Measurements from ENCODE around the gene PDGFA. TPM values are rescaled to one million over a fixed set of nuclear protein-coding genes. Genes with fewer than 3 reads are reported as not detected.

Gene PDGFA
- total and polyA plus RNA-seq, 8 donors: 11.1 to 93.0 (median 41.8) TPM

GRCh38 chr7:544338-545221 is 24.9 kb upstream of the PDGFA start:
- H3K4me3 ChIP-seq: no peak overlapping the region
- 86 to 89% (median 86%) methylated on average over 18 of the region's 18 CpGs for WGBS, 5 donors
- TF ChIP-seq CTCF (IDR thresholded peaks at IDR 0.05) (no peak), POLR2A (IDR thresholded peaks at IDR 0.05) (no peak), POLR2AphosphoS5 (IDR thresholded peaks at IDR 0.05) (no peak), EP300 (IDR thresholded peaks at IDR 0.05) (no peak)
- peaks cover 0 to 7% (median 2%) of the 10 kb centered on the region in 4 donors for H3K9me3 ChIP-seq
- peaks cover 0 to 20% (median 1%) of the 10 kb centered on the region in 4 donors for H3K4me1 ChIP-seq
- no peak for DNase-seq
- H3K36me3 ChIP-seq: peaks cover 0 to 6% (median 1%) of the 10 kb centered on the region in 4 donors
- intact Hi-C loops (cut with DNase I; ENCODE audit: low total_unique reads): no loop called here
- no peak overlapping the region for H3K27ac ChIP-seq
- no peaks in the 10 kb centered on the region for H3K27me3 ChIP-seq

- peaks cover 0 to 4% (median 0%) of the 10 kb centered on the region in 3 donors for H3K27me3 ChIP-seq
- 85 to 90% (median 87%) methylated on average over 14 to 18 of the region's 18 CpGs for WGBS, 5 donors
- intact Hi-C loops (cut with DNase I; ENCODE audit: low total_unique reads): no loop called here
- TF ChIP-seq EP300 (IDR thresholded peaks at IDR 0.05) (no peak), POLR2A (IDR thresholded peaks at IDR 0.05) (no peak), CTCF (IDR thresholded peaks at IDR 0.05) (no peak), POLR2AphosphoS5 (IDR thresholded peaks at IDR 0.05) (no peak)
- no peak overlapping the region for H3K27ac ChIP-seq
- peaks cover 2 to 29% (median 10%) of the 10 kb centered on the region in 4 donors for H3K4me1 ChIP-seq
- peaks cover 0 to 7% (median 2%) of the 10 kb centered on the region in 4 donors for H3K9me3 ChIP-seq
- H3K36me3 ChIP-seq: no peaks in the 10 kb centered on the region
- DNase-seq: no peak
- no peak overlapping the region for H3K4me3 ChIP-seq
Observed at GRCh38 chr7:543501-544337, 24.1 kb upstream of the PDGFA start.

GRCh38 chr7:542713-543500 is 23.3 kb upstream of the PDGFA start:
- TF ChIP-seq CTCF (IDR thresholded peaks at IDR 0.05) (no peak), POLR2AphosphoS5 (IDR thresholded peaks at IDR 0.05) (no peak)
- peaks cover 10 to 37% (median 17%) of the 10 kb centered on the region in 4 donors for H3K4me1 ChIP-seq
- DNase-seq: no peak
- peak overlapping the region in 2 of 5 donors; percentile 33 to 38 for H3K27ac ChIP-seq
- H3K9me3 ChIP-seq: peaks cover 0 to 7% (median 2%) of the 10 kb centered on the region in 4 donors
- no peaks in the 10 kb centered on the region for H3K36me3 ChIP-seq
- peaks cover 0 to 9% (median 0%) of the 10 kb centered on the region in 3 donors for H3K27me3 ChIP-seq
- H3K4me3 ChIP-seq: no peak overlapping the region
- 57 to 63% (median 61%) methylated on average over 19 to 27 of the region's 27 CpGs for WGBS, 5 donors
- intact Hi-C loops (cut with DNase I; ENCODE audit: low total_unique reads): no loop called here
